Endothelial cell of umbilical vein (primary cell): ENCODE measurements around the gene SELPLG.

Source experiments
- EZH2 ChIP-seq: IDR thresholded peaks from 2 replicates; pipeline ENCODE4 v1.6.1; 2012; ENCODE audit warnings: borderline replicate concordance, low read depth, mild to moderate bottlenecking, moderate library complexity, low read length, inconsistent platforms; ENCODE audit not compliant: severe bottlenecking
- FOS ChIP-seq: IDR thresholded peaks from 2 replicates; pipeline ENCODE4 v1.6.1; 2011; ENCODE audit warnings: mild to moderate bottlenecking, low read length, moderate library complexity, borderline replicate concordance; ENCODE audit not compliant: insufficient read depth
- GATA2 ChIP-seq: IDR thresholded peaks from 2 replicates; pipeline ENCODE4 v1.7.0; 2011; ENCODE audit warnings: low read depth, mild to moderate bottlenecking, moderate library complexity, mixed read lengths, low read length; ENCODE audit not compliant: insufficient read length, insufficient read depth
- MYC ChIP-seq: IDR thresholded peaks from one replicate; pipeline ENCODE4 v1.6.1; 2011; ENCODE audit warnings: mild to moderate bottlenecking, low read depth, low read length
- POLR2A ChIP-seq: IDR thresholded peaks from 2 replicates; pipeline ENCODE4 v1.6.1; 2012; ENCODE audit warnings: low read depth, mild to moderate bottlenecking, control low read depth, low read length
- POLR2AphosphoS5 ChIP-seq: IDR thresholded peaks from 2 replicates; pipeline ENCODE4 v1.6.1; 2012; ENCODE audit warnings: low read depth, mild to moderate bottlenecking, control low read depth, low read length, moderate library complexity; ENCODE audit not compliant: insufficient read depth
- TF ChIP-seq, protein P1 (sequence below), 2 donors: IDR thresholded peaks; 1 replicate in 1 of 2; 2 replicates in 1 of 2; pipeline ENCODE4 v1.5.1; 2011; ENCODE audit warnings: low read length in 2 of 2, mild to moderate bottlenecking in 2 of 2, moderate library complexity in 2 of 2, control low read depth in 1 of 2, inconsistent platforms in 1 of 2, low read depth in 1 of 2; ENCODE audit not compliant: insufficient read depth in 1 of 2; ENCODE audit errors: extremely low read depth in 1 of 2
- TF ChIP-seq, protein P2 (sequence below): IDR thresholded peaks from 2 replicates; pipeline ENCODE4 v1.6.1; 2011; ENCODE audit not compliant: insufficient read depth, insufficient read length

DNA sequence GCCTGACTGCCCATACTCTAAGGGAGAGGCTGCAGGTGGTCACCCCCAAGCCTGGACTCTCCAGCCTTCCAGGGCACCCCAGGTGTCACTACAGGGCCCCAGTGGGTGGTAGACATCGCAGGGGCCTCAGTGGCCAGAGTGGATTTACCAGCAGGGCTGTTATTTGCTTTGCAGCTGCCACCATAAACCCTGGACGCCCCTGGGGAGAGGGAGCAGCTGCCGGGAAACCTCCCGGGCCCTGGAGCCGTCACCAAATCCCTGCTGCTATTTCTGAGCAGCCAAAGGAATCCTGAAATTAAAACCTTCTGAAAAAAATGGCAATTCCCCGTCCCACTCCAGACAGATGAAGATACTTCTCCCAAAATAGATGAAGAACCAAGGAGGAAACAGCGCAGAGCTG, 49.7 kb downstream of the SELPLG start:
- TF ChIP-seq, protein P1, sequence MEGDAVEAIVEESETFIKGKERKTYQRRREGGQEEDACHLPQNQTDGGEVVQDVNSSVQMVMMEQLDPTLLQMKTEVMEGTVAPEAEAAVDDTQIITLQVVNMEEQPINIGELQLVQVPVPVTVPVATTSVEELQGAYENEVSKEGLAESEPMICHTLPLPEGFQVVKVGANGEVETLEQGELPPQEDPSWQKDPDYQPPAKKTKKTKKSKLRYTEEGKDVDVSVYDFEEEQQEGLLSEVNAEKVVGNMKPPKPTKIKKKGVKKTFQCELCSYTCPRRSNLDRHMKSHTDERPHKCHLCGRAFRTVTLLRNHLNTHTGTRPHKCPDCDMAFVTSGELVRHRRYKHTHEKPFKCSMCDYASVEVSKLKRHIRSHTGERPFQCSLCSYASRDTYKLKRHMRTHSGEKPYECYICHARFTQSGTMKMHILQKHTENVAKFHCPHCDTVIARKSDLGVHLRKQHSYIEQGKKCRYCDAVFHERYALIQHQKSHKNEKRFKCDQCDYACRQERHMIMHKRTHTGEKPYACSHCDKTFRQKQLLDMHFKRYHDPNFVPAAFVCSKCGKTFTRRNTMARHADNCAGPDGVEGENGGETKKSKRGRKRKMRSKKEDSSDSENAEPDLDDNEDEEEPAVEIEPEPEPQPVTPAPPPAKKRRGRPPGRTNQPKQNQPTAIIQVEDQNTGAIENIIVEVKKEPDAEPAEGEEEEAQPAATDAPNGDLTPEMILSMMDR (IDR thresholded peaks at IDR 0.05; ENCODE audit: extremely low read depth in 1 of 2, insufficient read depth in 1 of 2, low read depth in 1 of 2, low read length in 2 of 2), result no peak
- TF ChIP-seq GATA2, result no peak
- TF ChIP-seq, protein P2, sequence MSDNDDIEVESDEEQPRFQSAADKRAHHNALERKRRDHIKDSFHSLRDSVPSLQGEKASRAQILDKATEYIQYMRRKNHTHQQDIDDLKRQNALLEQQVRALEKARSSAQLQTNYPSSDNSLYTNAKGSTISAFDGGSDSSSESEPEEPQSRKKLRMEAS, result no peak
- no peak for TF ChIP-seq POLR2A
- no peak for TF ChIP-seq POLR2AphosphoS5
- TF ChIP-seq EZH2, result no peak
- TF ChIP-seq FOS, result no peak
- no peak for TF ChIP-seq MYC
